GM23338 (cell line): Measurements from ENCODE around the gene HDGFL2. TPM values are rescaled to one million over a fixed set of nuclear protein-coding genes. Genes with fewer than 3 reads are reported as not detected.

ENCODE experiments used
- CREB1 ChIP-seq: fragments of 250-450 bp; sonication (Bioruptor Pico); IDR thresholded peaks from 2 replicates; pipeline ENCODE4 v1.5.0; 2020; ENCODE audit warnings: low read depth, mild to moderate bottlenecking, moderate library complexity
- CTCF ChIP-seq, 2 experiments: fragments of 200-600 bp in 1 of 2; sonication (generic) in 1 of 2; conservative IDR thresholded peaks; 2 replicates each; pipeline versions ENCODE4 v1.5.1 to v1.6.1; 2016 to 2017; ENCODE audit warnings: antibody characterized with exemption in 2 of 2, low read depth in 2 of 2, mild to moderate bottlenecking in 2 of 2, moderate library complexity in 1 of 2
- EZH2 ChIP-seq: fragments of 200-600 bp; sonication (generic); IDR thresholded peaks from one replicate; pipeline ENCODE4 v1.8.0; 2017; ENCODE audit warnings: antibody characterized with exemption, mild to moderate bottlenecking, low read depth; ENCODE audit not compliant: unreplicated experiment
- JUNB ChIP-seq: IDR thresholded peaks from one replicate; pipeline ENCODE4 v1.6.1; 2016; ENCODE audit warnings: antibody characterized with exemption; ENCODE audit not compliant: unreplicated experiment
- POLR2AphosphoS5 ChIP-seq: IDR thresholded peaks from 2 replicates; pipeline ENCODE4 v1.6.1; 2016; ENCODE audit warnings: antibody characterized with exemption, low read depth
- REST ChIP-seq: IDR thresholded peaks from one replicate; pipeline ENCODE4 v1.6.1; 2018; ENCODE audit warnings: antibody characterized with exemption; ENCODE audit not compliant: unreplicated experiment
- STAT1 ChIP-seq: IDR thresholded peaks from one replicate; pipeline ENCODE4 v1.6.1; 2016; ENCODE audit warnings: antibody characterized with exemption; ENCODE audit not compliant: unreplicated experiment
- ZNF114 ChIP-seq: fragments of 250-450 bp; sonication (Bioruptor Pico); IDR thresholded peaks from 2 replicates; pipeline ENCODE4 v1.5.0; 2020; ENCODE audit warnings: mild to moderate bottlenecking, moderate library complexity
- ZNF331 ChIP-seq: fragments of 250-450 bp; sonication (Bioruptor Pico); IDR thresholded peaks from 2 replicates; pipeline ENCODE4 v1.5.0; 2020; ENCODE audit warnings: low read depth, mild to moderate bottlenecking, moderate library complexity
- ZNF462 ChIP-seq: fragments of 250-450 bp; sonication (Bioruptor Pico); IDR thresholded peaks from 2 replicates; pipeline ENCODE4 v1.5.0; 2020; ENCODE audit warnings: mild to moderate bottlenecking, moderate library complexity
- polyA plus RNA-seq: library from polyadenylated mRNA; unstranded; fragments of >200 nt; fragmentation: Nextera tagmentation; extraction: Ambion mirVana; gene quantifications from 2 replicates; pipeline ENCODE4 v1.2.1, GENCODE V29; 2016
- total RNA-seq: library from RNA; depleted of rRNA; stranded (reverse); fragments of >200 nt; shearing (Covaris generic); gene quantifications from 2 replicates; pipeline ENCODE4 v1.2.3, GENCODE V29; 2014

Gene HDGFL2
- total and polyA plus RNA-seq, 2 experiments from 2014 or later: 64.8 to 113 TPM

GRCh38 chr19:4497770-4498389 is 25.8 kb downstream of the HDGFL2 start (continued):
- TF ChIP-seq ZNF462 (CRISPR knock-in tag) (no peak), CTCF (conservative IDR thresholded peaks at IDR 0.05; ENCODE audit: low read depth in 2 of 2) (no peak), ZNF114 (CRISPR knock-in tag) (no peak), POLR2AphosphoS5 (no peak), STAT1 (no peak), REST (no peak), ZNF331 (CRISPR knock-in tag) (no peak), EZH2 (no peak), CREB1 (CRISPR knock-in tag) (no peak), JUNB (no peak)
